ENCODE data around the gene MYH13. TPM values are rescaled to one million over a fixed set of nuclear protein-coding genes. Genes with fewer than 3 reads are reported as not detected.

Gene MYH13
- total and polyA plus RNA-seq, 12 donors = not detected

DNA sequence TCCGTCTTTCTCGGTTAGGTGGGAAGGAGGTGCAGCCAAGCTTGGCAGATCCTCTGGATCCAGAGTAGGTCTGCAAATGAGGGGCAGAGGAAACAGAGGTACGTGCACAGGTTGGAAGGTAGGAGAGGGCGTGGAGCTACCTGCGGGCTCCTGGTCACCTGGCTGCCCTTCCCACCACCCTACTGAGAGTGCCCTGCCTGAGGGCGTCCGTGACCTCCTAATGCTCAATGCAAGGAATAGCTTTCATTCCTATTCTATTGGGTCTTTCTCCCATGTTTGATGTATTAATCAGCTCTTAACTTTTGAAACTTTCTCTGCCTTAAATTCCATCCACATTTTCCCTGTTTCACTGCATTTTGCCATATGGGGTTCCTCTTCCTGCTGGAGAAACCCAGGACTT is 44.6 kb downstream of the MYH13 start:
- TF ChIP-seq, protein P1, sequence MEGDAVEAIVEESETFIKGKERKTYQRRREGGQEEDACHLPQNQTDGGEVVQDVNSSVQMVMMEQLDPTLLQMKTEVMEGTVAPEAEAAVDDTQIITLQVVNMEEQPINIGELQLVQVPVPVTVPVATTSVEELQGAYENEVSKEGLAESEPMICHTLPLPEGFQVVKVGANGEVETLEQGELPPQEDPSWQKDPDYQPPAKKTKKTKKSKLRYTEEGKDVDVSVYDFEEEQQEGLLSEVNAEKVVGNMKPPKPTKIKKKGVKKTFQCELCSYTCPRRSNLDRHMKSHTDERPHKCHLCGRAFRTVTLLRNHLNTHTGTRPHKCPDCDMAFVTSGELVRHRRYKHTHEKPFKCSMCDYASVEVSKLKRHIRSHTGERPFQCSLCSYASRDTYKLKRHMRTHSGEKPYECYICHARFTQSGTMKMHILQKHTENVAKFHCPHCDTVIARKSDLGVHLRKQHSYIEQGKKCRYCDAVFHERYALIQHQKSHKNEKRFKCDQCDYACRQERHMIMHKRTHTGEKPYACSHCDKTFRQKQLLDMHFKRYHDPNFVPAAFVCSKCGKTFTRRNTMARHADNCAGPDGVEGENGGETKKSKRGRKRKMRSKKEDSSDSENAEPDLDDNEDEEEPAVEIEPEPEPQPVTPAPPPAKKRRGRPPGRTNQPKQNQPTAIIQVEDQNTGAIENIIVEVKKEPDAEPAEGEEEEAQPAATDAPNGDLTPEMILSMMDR (IDR thresholded peaks at IDR 0.05) = no peak
- Histone ChIP-seq H3K4me1 (no peaks in the 10 kb centered on the region), H3K4me3 (no peak overlapping the region), H3K27me3 (peaks cover 0 to 15% (median 4%) of the 10 kb centered on the region in 7 donors), H3K27ac (no peak overlapping the region), H3K9me3 (no peaks in the 10 kb centered on the region), H3K36me3 (no peaks in the 10 kb centered on the region)
- 92 to 93% methylated on average over 7 of the region's 7 CpGs for WGBS, 2 donors
- DNase-seq (no peak), ATAC-seq (no peak)
- intact Hi-C loops (cut with DNase I) = loop anchor here in 5 of 10 donors (5.0 kb wide), 2 partner anchors 284 to 289 kb away; no protein-coding TSS in a partner anchor

DNA sequence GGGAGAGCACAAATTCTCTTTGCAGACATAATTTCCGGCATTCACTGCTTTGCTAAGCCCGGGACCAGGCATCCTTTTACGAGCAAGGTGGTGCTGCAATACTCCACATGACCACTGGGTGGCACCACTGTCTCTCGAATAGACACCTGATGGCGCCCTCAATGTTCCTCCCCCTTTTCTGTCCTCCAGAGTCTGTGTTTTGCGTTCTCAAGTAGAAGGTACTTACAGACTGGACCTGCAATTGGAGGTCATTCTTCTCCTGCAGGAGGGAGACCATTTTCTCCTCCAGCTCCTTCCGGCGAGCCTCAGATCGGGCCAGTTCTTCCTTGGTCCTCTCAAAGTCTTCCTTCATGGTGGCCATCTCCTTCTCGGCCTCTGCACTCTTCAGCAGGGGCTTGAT is 45.2 kb downstream of the MYH13 start:
- 35 to 37% methylated on average over 10 of the region's 10 CpGs for WGBS, 2 donors
- DNase-seq (peak; percentile 73 to 76), ATAC-seq (peak in 7 of 8 donors; percentile 53 to 75 (median 67))
- H3K4me3 ChIP-seq = no peak overlapping the region
- no peaks in the 10 kb centered on the region for H3K9me3 ChIP-seq
- TF ChIP-seq, protein P1 (IDR thresholded peaks at IDR 0.05) = peak; percentile 78 to 97 (median 89)
- peaks cover 0 to 15% (median 4%) of the 10 kb centered on the region in 7 donors for H3K27me3 ChIP-seq
- H3K36me3 ChIP-seq = no peaks in the 10 kb centered on the region
- intact Hi-C loops (cut with DNase I) = loop anchor here in 8 of 10 donors (2.0 to 5.0 kb wide), 4 partner anchors 285 to 291 kb away; no protein-coding TSS in a partner anchor
- H3K4me1 ChIP-seq = no peaks in the 10 kb centered on the region
- no peak overlapping the region for H3K27ac ChIP-seq

DNA sequence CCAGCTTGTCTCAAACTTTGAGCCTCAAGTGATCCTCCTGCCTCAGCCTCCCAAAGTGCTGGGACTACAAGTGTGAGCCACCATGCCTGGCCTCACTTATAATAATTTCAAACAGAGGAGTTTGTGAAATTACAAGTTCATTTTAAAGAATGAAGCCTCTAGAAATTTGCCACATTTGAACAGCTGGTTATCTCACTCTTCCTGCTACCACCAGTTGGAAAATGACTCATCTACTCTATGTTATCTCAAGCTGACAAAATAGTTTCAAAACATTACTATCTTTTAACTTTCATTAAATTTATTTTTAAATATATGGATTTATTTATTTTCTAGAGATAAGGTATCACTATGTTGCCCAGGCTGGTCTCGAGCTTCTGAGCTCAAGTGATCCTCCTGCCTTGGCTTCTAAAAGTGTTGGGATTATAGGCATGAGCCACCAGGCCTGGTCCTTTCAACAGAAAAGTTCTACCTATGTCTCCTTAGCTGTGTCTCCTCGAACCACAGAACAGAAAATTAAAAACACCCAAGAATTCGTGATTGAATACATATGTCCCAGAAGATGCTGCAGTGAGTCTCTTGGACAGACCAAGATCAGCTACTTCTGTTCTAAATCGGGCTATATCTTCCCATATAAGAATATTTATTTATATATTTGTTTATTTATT is 47.6 kb downstream of the MYH13 start:
- TF ChIP-seq, protein P1 (IDR thresholded peaks at IDR 0.05) = no peak
- Histone ChIP-seq H3K27me3 (peaks cover 0 to 15% (median 7%) of the 10 kb centered on the region in 7 donors), H3K4me1 (no peaks in the 10 kb centered on the region), H3K27ac (no peak overlapping the region), H3K36me3 (no peaks in the 10 kb centered on the region), H3K4me3 (no peak overlapping the region), H3K9me3 (no peaks in the 10 kb centered on the region)
- 60 to 64% methylated on average over 4 of the region's 4 CpGs for WGBS, 2 donors
- DNase-seq = no peak
- intact Hi-C loops (cut with DNase I) = loop anchor here in 5 of 10 donors (5.0 kb wide), 2 partner anchors 287 to 292 kb away; no protein-coding TSS in a partner anchor
- no peak for ATAC-seq

DNA sequence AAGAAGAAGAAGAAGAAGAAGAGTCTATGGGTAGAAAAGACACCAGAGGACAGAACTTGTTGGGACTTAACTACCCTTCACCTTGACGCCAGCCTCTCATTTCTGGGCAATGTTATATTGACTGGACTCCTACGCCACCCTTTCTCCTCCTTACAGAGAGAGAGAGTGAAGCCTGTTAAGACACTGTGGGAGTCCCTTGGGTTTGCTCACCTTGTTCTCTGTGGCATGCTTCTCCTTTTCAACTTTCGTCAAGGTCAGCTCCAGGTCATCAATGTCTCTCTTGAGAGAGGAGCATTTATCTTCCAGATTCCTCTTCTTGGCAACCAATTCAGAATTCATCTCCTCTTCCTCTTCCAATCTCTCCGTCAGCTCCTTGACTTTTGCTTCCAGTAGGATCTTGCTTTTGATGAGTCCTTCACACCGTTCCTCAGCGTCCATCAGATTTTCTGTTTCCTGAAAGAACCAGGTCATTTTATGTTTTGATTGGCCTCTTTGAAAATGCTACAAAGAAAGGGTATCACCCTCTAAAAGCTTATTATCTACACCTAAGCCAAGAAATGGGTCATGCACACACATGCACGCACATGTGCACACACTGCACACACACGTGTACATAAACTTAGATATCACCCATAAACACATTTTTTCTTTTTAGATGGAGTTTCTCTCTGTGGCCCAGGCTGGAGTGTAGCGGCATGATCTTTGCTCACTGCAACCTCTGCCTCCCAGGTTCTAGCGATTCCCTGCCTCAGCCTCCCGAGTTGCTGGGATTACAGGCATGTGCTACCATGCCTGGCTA is 48.8 kb downstream of the MYH13 start:
- intact Hi-C loops (cut with DNase I) = no loop called here

More for the DNA sequence above, 48.8 kb downstream of the MYH13 start:
- Histone ChIP-seq H3K9me3 (no peaks in the 10 kb centered on the region), H3K27ac (no peak overlapping the region), H3K36me3 (no peaks in the 10 kb centered on the region), H3K4me1 (no peaks in the 10 kb centered on the region), H3K4me3 (no peak overlapping the region), H3K27me3 (peaks cover 0 to 15% (median 7%) of the 10 kb centered on the region in 7 donors)
- 79 to 84% methylated on average over 11 of the region's 11 CpGs for WGBS, 2 donors
- ATAC-seq (no peak), DNase-seq (no peak)
- TF ChIP-seq, protein P1 (IDR thresholded peaks at IDR 0.05) = no peak
